Glutamatergic neuron (in vitro differentiated cells): ENCODE results near the gene SEMA3D. TPM values are rescaled to one million over a fixed set of nuclear protein-coding genes. Genes with fewer than 3 reads are reported as not detected.

Source experiments
- DNase-seq: peaks from one replicate; pipeline ENCODE4 v3.0.0; 2022
- H3K27ac Mint-ChIP-seq: one replicate; pipeline ENCODE4 v1.8.0; 2020; ENCODE audit warnings: mild to moderate bottlenecking, mixed read lengths, inconsistent platforms; ENCODE audit not compliant: unreplicated experiment
- H3K27me3 Mint-ChIP-seq: one replicate; pipeline ENCODE4 v1.8.0; 2020; ENCODE audit warnings: mild to moderate bottlenecking, moderate library complexity, mixed read lengths, inconsistent platforms; ENCODE audit not compliant: unreplicated experiment
- H3K36me3 Mint-ChIP-seq: one replicate; pipeline ENCODE4 v1.8.0; 2020; ENCODE audit warnings: mild to moderate bottlenecking, mixed read lengths, inconsistent platforms; ENCODE audit not compliant: unreplicated experiment
- H3K4me1 Mint-ChIP-seq: one replicate; pipeline ENCODE4 v1.8.0; 2020; ENCODE audit warnings: mild to moderate bottlenecking, low read depth, mixed read lengths, inconsistent platforms; ENCODE audit not compliant: unreplicated experiment
- H3K4me3 Mint-ChIP-seq: one replicate; pipeline ENCODE4 v1.8.0; 2020; ENCODE audit warnings: mild to moderate bottlenecking, mixed read lengths, inconsistent platforms; ENCODE audit not compliant: unreplicated experiment
- H3K9me3 Mint-ChIP-seq: one replicate; pipeline ENCODE4 v1.8.0; 2020; ENCODE audit warnings: mild to moderate bottlenecking, moderate library complexity, mixed read lengths, inconsistent platforms; ENCODE audit not compliant: unreplicated experiment
- CTCF ChIP-seq: fragments of 200-600 bp; sonication (generic); IDR thresholded peaks from one replicate; pipeline ENCODE4 v1.5.0; 2021; ENCODE audit not compliant: partially characterized antibody, unreplicated experiment
- total RNA-seq: library from RNA; stranded (reverse); fragmentation: NEBNext Ultra II Directional; extraction: Animal tissue kit (Norgen Biotek cat#: 25700); gene quantifications from one replicate; pipeline ENCODE4 v1.2.1, GENCODE V29; 2021; ENCODE audit not compliant: unreplicated experiment

SEMA3D gene
- total RNA-seq, 1 donor from 2014 or later: 13.6 TPM

DNA sequence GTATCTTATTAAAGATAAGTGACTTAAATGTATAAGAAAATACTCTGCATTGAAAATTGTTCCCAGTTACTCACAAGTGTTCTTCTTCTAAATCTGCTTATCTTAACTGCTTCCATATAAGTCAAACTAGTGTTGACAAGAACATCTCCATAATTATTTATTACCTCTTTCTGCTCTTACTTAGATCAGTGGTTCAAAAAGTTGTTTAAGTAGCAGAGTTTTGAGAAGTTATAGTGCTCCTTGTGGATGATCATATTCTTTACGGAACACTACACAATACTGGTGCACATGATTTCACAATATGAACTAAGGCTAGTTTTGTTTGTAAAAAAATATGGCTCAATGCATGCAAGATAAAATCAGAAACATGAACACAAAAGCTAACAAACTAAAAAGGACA lies 168.4 kb downstream of the SEMA3D start:
- Mint-ChIP-seq H3K4me1 (peaks cover 4% of the 10 kb centered on the region), H3K27me3 (no peaks in the 10 kb centered on the region)

GRCh38 chr7:85016286-85016685 lies 170.6 kb downstream of the SEMA3D start:
- Mint-ChIP-seq H3K9me3 (peaks cover 2% of the 10 kb centered on the region), H3K27me3 (no peaks in the 10 kb centered on the region), H3K36me3 (no peaks in the 10 kb centered on the region), H3K4me3 (no peak overlapping the region), H3K27ac (no peak overlapping the region), H3K4me1 (peaks cover 5% of the 10 kb centered on the region)
- no peak for TF ChIP-seq CTCF
- DNase-seq: no peak

More for the DNA sequence above, 168.4 kb downstream of the SEMA3D start:
- no peak for DNase-seq
- Mint-ChIP-seq H3K4me3 (no peak overlapping the region), H3K36me3 (no peaks in the 10 kb centered on the region), H3K9me3 (peaks cover 2% of the 10 kb centered on the region), H3K27ac (no peak overlapping the region)
- TF ChIP-seq CTCF: no peak

DNA sequence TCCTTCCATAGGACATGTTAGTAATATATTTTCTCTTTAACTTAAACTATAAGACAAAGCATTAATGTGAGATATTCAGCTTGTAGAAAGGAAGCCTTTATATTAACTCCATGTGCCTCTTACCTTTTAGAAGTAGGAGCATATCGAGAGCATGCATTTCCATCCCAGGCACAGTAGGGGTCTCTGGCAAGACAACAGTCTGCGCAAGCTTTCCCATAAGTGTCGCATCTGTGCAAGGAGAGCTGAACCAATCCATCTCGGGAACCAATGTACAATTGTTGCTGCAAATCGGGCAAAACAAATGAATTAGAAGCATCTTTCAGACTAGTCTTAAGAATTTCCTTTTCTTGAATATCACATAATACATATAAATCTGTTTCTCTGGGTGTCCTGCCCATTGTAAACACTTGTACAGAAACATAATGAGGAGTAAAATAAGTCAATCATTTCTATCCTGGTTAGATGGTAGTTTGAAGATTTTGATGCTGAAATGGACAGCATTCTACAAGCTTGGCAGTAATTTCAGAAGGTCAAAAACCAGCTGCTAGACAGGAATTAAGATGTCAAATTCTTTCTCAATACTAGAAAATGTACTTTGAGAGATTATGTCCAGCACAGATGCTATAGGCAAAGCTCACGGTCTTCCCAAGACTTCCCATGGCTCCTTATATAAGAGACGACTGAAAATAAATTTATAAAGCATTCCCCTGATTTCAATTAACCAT lies 171.8 kb downstream of the SEMA3D start:
- TF ChIP-seq CTCF: peak; percentile 15
- Mint-ChIP-seq H3K36me3 (no peaks in the 10 kb centered on the region), H3K4me3 (no peak overlapping the region), H3K27me3 (no peaks in the 10 kb centered on the region), H3K27ac (no peak overlapping the region), H3K4me1 (peaks cover 4% of the 10 kb centered on the region), H3K9me3 (peaks cover 2% of the 10 kb centered on the region)
- no peak for DNase-seq

- Mint-ChIP-seq H3K9me3 (no peaks in the 10 kb centered on the region), H3K27ac (no peak overlapping the region), H3K36me3 (no peaks in the 10 kb centered on the region), H3K27me3 (no peaks in the 10 kb centered on the region), H3K4me1 (peaks cover 5% of the 10 kb centered on the region), H3K4me3 (no peak overlapping the region)
- no peak for DNase-seq
- TF ChIP-seq CTCF: no peak
Observed at GRCh38 chr7:85011127-85011526, 175.7 kb downstream of the SEMA3D start.

GRCh38 chr7:85010306-85010705 lies 176.6 kb downstream of the SEMA3D start:
- no peak for TF ChIP-seq CTCF
- DNase-seq: no peak
- H3K27ac Mint-ChIP-seq: no peak overlapping the region
- H3K9me3 Mint-ChIP-seq: no peaks in the 10 kb centered on the region
- H3K27me3 Mint-ChIP-seq: no peaks in the 10 kb centered on the region
- H3K4me3 Mint-ChIP-seq: no peak overlapping the region
- no peaks in the 10 kb centered on the region for H3K36me3 Mint-ChIP-seq
- H3K4me1 Mint-ChIP-seq: peaks cover 5% of the 10 kb centered on the region
